IMR-90 (cell line): ENCODE measurements around the gene UNC5A. TPM values are rescaled to one million over a fixed set of nuclear protein-coding genes. Genes with fewer than 3 reads are reported as not detected.

ENCODE experiments used
- ATAC-seq: fragments of 200-7000 bp; cut with Tn5 transposase; 2 replicates; pipeline ENCODE4 v1.9.1; 2020; ENCODE audit warnings: low read depth, mild to moderate bottlenecking, moderate library complexity
- BruUV-seq: library from RNA; stranded (reverse); fragments of 400-500 nt; replicated peaks from 2 replicates; lab custom pipeline; 2021; lab: Mats Ljungman, UMichigan
- CTCF ChIA-PET: fragments of 300-600 bp; formaldehyde crosslinking; extraction: SDS; loops from one replicate; lab custom pipeline; 2021; ENCODE audit warnings: antibody characterized with exemption; lab: Yijun Ruan, JAX
- POLR2A ChIA-PET: fragments of 300-600 bp; sonication (Branson Sonifier 250); formaldehyde crosslinking; loops from one replicate; lab custom pipeline; 2022; ENCODE audit warnings: antibody characterized with exemption; ENCODE audit not compliant: unreplicated experiment; lab: Charles Lee
- DNase-seq: peaks from one replicate; pipeline ENCODE4 v3.0.0; 2013
- H2AFZ ChIP-seq: replicated peaks from 2 replicates; pipeline ENCODE3; 2013; ENCODE audit warnings: low read length, mild to moderate bottlenecking; ENCODE audit not compliant: poor library complexity
- H2AK5ac ChIP-seq: 2 replicates; pipeline ENCODE4 v1.6.1; 2013; ENCODE audit warnings: low read depth, low read length, inconsistent platforms
- H2AK9ac ChIP-seq: replicated peaks from 2 replicates; pipeline ENCODE3; 2013; ENCODE audit warnings: mild to moderate bottlenecking, low read depth, low read length, moderate library complexity; ENCODE audit not compliant: poor library complexity
- H2BK120ac ChIP-seq: 2 replicates; pipeline ENCODE4 v1.6.1; 2013; ENCODE audit warnings: low read depth, low read length, inconsistent platforms
- H2BK15ac ChIP-seq: 3 replicates; pipeline ENCODE4 v1.6.1; 2013; ENCODE audit warnings: low read depth, low read length, inconsistent platforms
- H2BK20ac ChIP-seq: 2 replicates; pipeline ENCODE4 v1.6.1; 2013; ENCODE audit warnings: low read depth, mild to moderate bottlenecking, inconsistent platforms, low read length, moderate library complexity
- H2BK5ac ChIP-seq: 2 replicates; pipeline ENCODE4 v1.6.1; 2013; ENCODE audit warnings: mild to moderate bottlenecking, low read depth, low read length, inconsistent platforms; ENCODE audit not compliant: poor library complexity, severe bottlenecking
- H3K14ac ChIP-seq: replicated peaks from 2 replicates; pipeline ENCODE4 v1.6.1; 2013; ENCODE audit warnings: low read depth, low read length, inconsistent platforms
- H3K18ac ChIP-seq: 2 replicates; pipeline ENCODE4 v1.6.1; 2013; ENCODE audit warnings: low read depth, low read length, control low read depth
- H3K23ac ChIP-seq: 2 replicates; pipeline ENCODE4 v1.6.1; 2013; ENCODE audit warnings: low read depth, low read length, inconsistent platforms
- H3K27ac ChIP-seq: 2 replicates; pipeline ENCODE4 v1.5.1; 2013; ENCODE audit warnings: mild to moderate bottlenecking, control low read depth, low read length; ENCODE audit not compliant: insufficient read depth
- H3K27me3 ChIP-seq: 2 replicates; pipeline ENCODE4 v1.6.1; 2013; ENCODE audit warnings: low read length; ENCODE audit not compliant: control insufficient read depth, insufficient read depth
- H3K36me3 ChIP-seq: 2 replicates; pipeline ENCODE4 v1.6.1; 2013; ENCODE audit warnings: low read length, mixed read lengths; ENCODE audit not compliant: control insufficient read depth, insufficient read depth
- H3K4ac ChIP-seq: 2 replicates; pipeline ENCODE4 v1.6.1; 2013; ENCODE audit warnings: low read depth, low read length, inconsistent platforms
- H3K4me1 ChIP-seq: 2 replicates; pipeline ENCODE4 v1.6.1; 2013; ENCODE audit warnings: low read length, mixed read lengths; ENCODE audit not compliant: control insufficient read depth, insufficient read depth
- H3K4me2 ChIP-seq: 2 replicates; pipeline ENCODE4 v1.6.1; 2013; ENCODE audit warnings: low read depth, mild to moderate bottlenecking, control low read depth, low read length, moderate library complexity
- H3K4me3 ChIP-seq: 2 replicates; pipeline ENCODE4 v1.5.1; 2013; ENCODE audit warnings: low read depth, mild to moderate bottlenecking, control low read depth, low read length, moderate library complexity; ENCODE audit not compliant: insufficient read depth
- H3K56ac ChIP-seq: 2 replicates; pipeline ENCODE4 v1.6.1; 2013; ENCODE audit warnings: low read length, inconsistent platforms; ENCODE audit not compliant: insufficient read depth; ENCODE audit errors: extremely low read depth
- H3K79me1 ChIP-seq, 2 experiments: 2 replicates each; pipeline ENCODE4 v1.6.1; 2013; ENCODE audit warnings: low read length in 2 of 2, inconsistent platforms in 1 of 2, low read depth in 1 of 2
- H3K9ac ChIP-seq: 2 replicates; pipeline ENCODE4 v1.6.1; 2013; ENCODE audit warnings: low read depth, low read length, control low read depth
- H3K9me1 ChIP-seq: 2 replicates; pipeline ENCODE4 v1.6.1; 2013; ENCODE audit warnings: low read length, inconsistent platforms; ENCODE audit not compliant: insufficient read depth
- H3K9me3 ChIP-seq: 2 replicates; pipeline ENCODE4 v1.6.1; 2013; ENCODE audit warnings: low read length; ENCODE audit not compliant: control insufficient read depth, insufficient read depth
- H4K20me1 ChIP-seq: 2 replicates; pipeline ENCODE4 v1.6.1; 2013; ENCODE audit warnings: low read length, inconsistent platforms; ENCODE audit not compliant: insufficient read depth
- H4K5ac ChIP-seq: 2 replicates; pipeline ENCODE4 v1.6.1; 2013; ENCODE audit warnings: mild to moderate bottlenecking, low read depth, low read length, control low read depth
- H4K8ac ChIP-seq, 2 experiments: 2 replicates each; pipeline ENCODE4 v1.6.1; 2013; ENCODE audit warnings: low read depth in 2 of 2, low read length in 2 of 2, control low read depth in 1 of 2, inconsistent platforms in 1 of 2
- H4K91ac ChIP-seq: 2 replicates; pipeline ENCODE4 v1.6.1; 2013; ENCODE audit warnings: low read depth, low read length, inconsistent platforms; ENCODE audit not compliant: insufficient read depth
- CHD1 ChIP-seq: IDR thresholded peaks from 2 replicates; pipeline ENCODE4 v1.6.1; 2012; ENCODE audit warnings: low read depth, low read length, improper control_type of control experiment
- ELK1 ChIP-seq: fragments of 150-350 bp; IDR thresholded peaks from 2 replicates; pipeline ENCODE4 v1.6.1; 2016; ENCODE audit warnings: low read depth, mild to moderate bottlenecking, low read length, moderate library complexity, borderline replicate concordance
- FOS ChIP-seq: fragments of 150-350 bp; IDR thresholded peaks from 2 replicates; pipeline ENCODE4 v1.6.1; 2016; ENCODE audit warnings: low read depth, low read length
- POLR2A ChIP-seq: IDR thresholded peaks from 2 replicates; pipeline ENCODE4 v1.6.1; 2012; ENCODE audit warnings: mild to moderate bottlenecking, low read depth, low read length
- RCOR1 ChIP-seq: IDR thresholded peaks from 2 replicates; pipeline ENCODE4 v1.6.1; 2012; ENCODE audit warnings: mild to moderate bottlenecking, low read length, improper control_type of control experiment; ENCODE audit not compliant: insufficient replicate concordance
- WGBS, 2 experiments: methylation state at CpG; one replicate each; pipeline versions ENCODE4 v1.1.5 to v1.1.7; 2013; ENCODE audit warnings: missing lambda C conversion rate in 2 of 2; ENCODE audit not compliant: insufficient read length in 1 of 2; ENCODE audit errors: extremely low coverage in 2 of 2; 5-methylcytosine and 5-hydroxymethylcytosine counted together
- dilution Hi-C: fragments of 300-500 bp; cut with HindIII; formaldehyde crosslinking; loops from one replicate; pipeline ENCODE4 v1.14.3; 2018; ENCODE audit warnings: low sequenced_read_pairs; ENCODE audit not compliant: unreplicated experiment
- in situ Hi-C: fragments of 300-500 bp; cut with MboI; formaldehyde crosslinking; loops from 3 replicates; pipeline ENCODE4 v1.14.3; 2019; ENCODE audit warnings: low sequenced_read_pairs, inconsistent platforms, mixed read lengths
- intact Hi-C: fragments of 100-400 bp; cut with micrococcal nuclease; formaldehyde crosslinking; loops from 2 replicates; pipeline ENCODE4 v1.10.0; 2022
- polyA plus RNA-seq, 3 experiments: library from polyadenylated mRNA; depleted of rRNA; stranded (reverse); fragments of >200 nt; gene quantifications; 2 replicates each; pipeline ENCODE4 v1.2.3, GENCODE V29; 2012; ENCODE audit warnings: low replicate concordance in 1 of 3
- total RNA-seq: library from RNA; depleted of rRNA; stranded (reverse); fragments of >200 nt; gene quantifications from 2 replicates; pipeline ENCODE4 v1.2.3, GENCODE V29; 2012

Gene UNC5A
- total and polyA plus RNA-seq, 2 of the 4 experiments (the other 2 are of a cell fraction) = not detected

GRCh38 chr5:176781054-176781375 is 29.3 kb upstream of the UNC5A start:
- H3K18ac ChIP-seq = no peak overlapping the region
- no peak overlapping the region for H4K91ac ChIP-seq
- no peak overlapping the region for H3K4ac ChIP-seq
- no peak overlapping the region for H2AFZ ChIP-seq
- H2BK15ac ChIP-seq = no peak overlapping the region
- H3K27me3 ChIP-seq = peaks cover 50% of the 10 kb centered on the region
- intact Hi-C loops = no loop called here
- no peak for TF ChIP-seq RCOR1
- TF ChIP-seq ELK1 = no peak
- TF ChIP-seq POLR2A = no peak
- TF ChIP-seq CHD1 = no peak
- no peak for TF ChIP-seq FOS
- no peak overlapping the region for H2BK20ac ChIP-seq
- ATAC-seq (no peak), DNase-seq (no peak)
- H3K9me3 ChIP-seq = no peaks in the 10 kb centered on the region; the same call in 1 of the 2 replicates
- H3K79me1 ChIP-seq = no peaks in the 10 kb centered on the region
- BruUV-seq = no TSS peak
- no peak overlapping the region for H4K5ac ChIP-seq
- no peak overlapping the region for H2BK120ac ChIP-seq
- H3K4me1 ChIP-seq = peaks cover 2% of the 10 kb centered on the region; the same call in 1 of the 2 replicates
- H3K9ac ChIP-seq = no peak overlapping the region
- in situ Hi-C loops = no loop called here
- H3K23ac ChIP-seq = no peak overlapping the region
- WGBS, 2 experiments = 4% methylated on average over 6 of the region's 14 CpGs; no CpG with 5 or more reads in 1 of the 2 experiments
- H2AK9ac ChIP-seq = no peak overlapping the region
- no peak overlapping the region for H3K56ac ChIP-seq
- no peak overlapping the region for H3K4me3 ChIP-seq
- no peak overlapping the region for H3K14ac ChIP-seq
- no peak overlapping the region for H2BK5ac ChIP-seq
- no peak overlapping the region for H4K8ac ChIP-seq
- H3K36me3 ChIP-seq = no peaks in the 10 kb centered on the region
- POLR2A ChIA-PET = no interaction called here
- dilution Hi-C loops = no loop called here
- no peak overlapping the region for H3K4me2 ChIP-seq
- H4K20me1 ChIP-seq = no peaks in the 10 kb centered on the region; the same call in 1 of the 2 replicates
- CTCF ChIA-PET = interaction anchor here (0.6 kb wide), 1 partner anchor 333 kb away, joined by 3 read pairs; no protein-coding TSS in a partner anchor
- no peak overlapping the region for H2AK5ac ChIP-seq
- H3K9me1 ChIP-seq = no peaks in the 10 kb centered on the region
- no peak overlapping the region for H3K27ac ChIP-seq
